ENCODE data around the gene ITPR1.

ITPR1 gene

DNA sequence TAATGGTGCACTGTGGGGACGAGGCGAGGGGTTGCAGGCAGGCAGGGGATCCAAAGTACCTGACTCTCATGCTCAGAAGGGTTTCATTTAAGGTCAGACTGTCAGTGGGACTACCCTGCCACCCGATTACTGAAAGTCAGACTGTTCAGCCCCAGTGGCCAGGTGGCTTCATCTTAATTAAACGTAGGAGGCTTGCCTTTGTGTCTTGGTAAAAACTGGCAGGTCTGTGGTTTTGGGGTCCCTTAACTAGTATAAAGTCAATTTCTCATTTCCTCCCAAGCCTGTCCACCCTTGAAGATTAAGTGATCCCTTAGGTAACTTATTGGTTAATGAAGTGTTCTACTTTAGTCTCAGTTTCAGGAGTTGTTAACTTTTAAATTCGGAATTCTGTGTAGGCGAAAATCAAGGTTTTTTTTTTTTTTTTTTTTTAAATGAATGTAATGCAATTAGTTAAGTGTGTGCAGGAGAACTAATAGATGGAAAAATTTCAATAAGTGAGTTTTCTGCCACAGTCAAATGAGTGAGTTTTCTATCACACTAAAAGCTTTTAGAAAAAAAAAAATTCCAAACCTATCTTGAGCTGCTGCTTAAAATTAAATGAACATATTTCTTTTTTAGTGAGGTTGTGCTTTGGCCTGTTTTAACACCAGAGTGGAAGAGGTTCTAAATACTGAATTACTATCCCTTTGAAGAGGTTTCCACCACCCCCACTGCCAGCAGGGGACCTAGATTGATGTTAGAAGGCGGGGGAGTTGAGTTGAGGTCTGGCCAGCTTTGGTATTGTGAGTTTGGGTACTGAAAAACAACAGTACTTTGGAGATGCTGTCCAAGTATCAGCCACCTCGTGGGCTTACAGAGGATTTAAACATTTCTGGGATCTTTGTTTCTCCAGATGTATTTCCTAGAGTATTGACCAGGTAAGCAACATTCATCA, 15.2 kb downstream of the ITPR1 start:
- DNase-seq (ENCODE audit: low read depth in 2 of 3, low spot score in 1 of 3), result no peak

DNA sequence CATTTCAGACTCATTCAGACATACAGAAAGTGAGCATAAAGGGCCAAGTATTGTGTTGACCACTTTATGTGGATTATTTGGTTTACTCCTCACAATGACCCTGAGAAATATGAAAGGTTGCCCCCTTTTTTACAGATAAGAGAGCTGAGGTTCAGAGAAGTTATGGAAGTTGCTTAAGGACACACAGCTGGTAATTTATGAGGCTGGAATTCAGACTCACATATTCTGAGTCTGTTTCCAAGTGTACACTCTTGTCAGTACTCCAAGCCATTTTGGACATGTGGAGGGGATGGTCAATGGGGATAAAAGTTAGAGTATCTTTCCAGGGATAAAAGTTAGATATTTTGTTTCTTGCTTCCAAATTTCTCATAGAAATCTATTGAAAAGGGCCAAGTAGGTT, 15.9 kb downstream of the ITPR1 start:
- no peak for DNase-seq (ENCODE audit: low read depth in 2 of 3, low spot score in 1 of 3)

DNA sequence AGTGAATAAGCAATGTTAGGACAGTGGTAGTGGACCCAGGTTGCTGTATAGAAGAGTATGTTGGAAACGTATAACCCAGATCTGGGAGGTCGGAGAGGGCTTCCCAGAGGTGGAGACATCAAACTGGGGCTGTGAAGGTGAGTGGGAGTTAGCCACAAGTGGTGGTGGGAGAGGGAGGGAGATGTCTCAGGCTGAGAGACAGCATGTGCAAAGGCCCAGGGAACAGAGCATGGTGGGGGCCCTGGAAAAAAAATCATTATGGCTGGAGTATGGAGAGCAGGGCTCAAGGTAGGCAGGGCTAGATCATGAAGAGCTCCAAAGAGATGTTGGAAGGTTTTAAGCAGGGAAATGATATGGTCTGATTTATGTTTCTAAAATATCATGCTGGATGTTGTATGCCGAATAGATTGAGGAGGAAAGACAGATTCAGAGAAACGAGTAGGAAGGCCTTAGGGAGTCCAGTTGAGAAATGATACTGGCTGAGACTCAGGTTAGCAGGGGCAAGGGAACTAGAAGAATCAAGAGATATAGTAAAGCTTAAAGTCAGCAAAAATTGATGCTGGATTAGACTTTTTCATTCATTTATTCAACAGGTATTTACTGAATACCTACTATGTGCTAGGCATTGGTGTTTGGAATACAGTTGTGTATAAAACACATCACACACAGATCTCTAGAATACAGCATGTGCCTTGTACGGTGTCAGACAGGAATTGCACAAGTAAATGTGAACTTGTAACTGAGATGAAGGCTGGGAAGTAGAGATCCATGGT, 17.0 kb downstream of the ITPR1 start:
- no peak for DNase-seq (ENCODE audit: low read depth in 2 of 3, low spot score in 1 of 3)

GRCh38 chr3:4511491-4512262, 18.5 kb downstream of the ITPR1 start:
- DNase-seq (ENCODE audit: low read depth in 2 of 3, low spot score in 1 of 3), result no peak

GRCh38 chr3:4512895-4513616, 19.9 kb downstream of the ITPR1 start:
- no peak for DNase-seq (ENCODE audit: low read depth in 2 of 3, low spot score in 1 of 3)

DNA sequence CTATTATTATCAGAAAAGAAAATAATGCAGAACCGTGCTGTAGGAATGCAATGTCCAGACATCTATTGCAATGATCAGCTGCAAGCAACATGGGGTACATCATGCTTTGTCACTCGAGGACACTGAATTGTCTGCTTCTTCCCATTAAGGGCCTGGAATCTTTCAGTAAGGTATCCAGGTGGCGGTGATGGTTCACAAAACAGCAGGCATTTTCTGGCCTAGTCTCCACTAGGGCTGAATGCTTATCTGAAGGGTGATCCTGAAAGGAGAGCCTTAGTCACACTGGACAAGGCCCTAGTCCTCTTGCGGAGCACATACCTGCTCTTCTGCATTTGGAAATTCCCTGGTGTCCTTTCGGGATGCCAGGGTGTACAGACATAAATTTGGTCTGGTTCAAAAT, 21.2 kb downstream of the ITPR1 start:
- DNase-seq (ENCODE audit: low read depth in 2 of 3, low spot score in 1 of 3), result no peak

DNA sequence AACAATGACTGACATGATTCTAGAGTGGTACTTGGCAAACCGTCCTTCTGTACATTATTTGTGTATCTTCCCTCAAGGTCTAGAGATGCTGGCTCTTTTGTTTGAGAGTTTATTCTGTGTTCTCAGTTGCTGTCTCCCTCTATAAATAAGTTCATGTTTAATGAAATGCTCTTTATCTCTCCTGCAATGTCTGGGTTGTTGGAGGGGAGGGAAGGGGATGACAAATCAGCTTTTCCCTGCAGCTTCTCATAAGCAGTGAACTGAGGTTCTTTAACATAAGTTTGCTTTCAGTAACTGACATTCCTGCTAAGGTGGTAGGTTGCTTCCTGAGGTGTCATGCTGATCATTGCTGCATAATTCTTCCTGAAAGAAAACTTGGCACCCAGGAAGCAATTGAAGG, 21.8 kb downstream of the ITPR1 start:
- DNase-seq (ENCODE audit: low read depth in 2 of 3, low spot score in 1 of 3), result no peak

DNA sequence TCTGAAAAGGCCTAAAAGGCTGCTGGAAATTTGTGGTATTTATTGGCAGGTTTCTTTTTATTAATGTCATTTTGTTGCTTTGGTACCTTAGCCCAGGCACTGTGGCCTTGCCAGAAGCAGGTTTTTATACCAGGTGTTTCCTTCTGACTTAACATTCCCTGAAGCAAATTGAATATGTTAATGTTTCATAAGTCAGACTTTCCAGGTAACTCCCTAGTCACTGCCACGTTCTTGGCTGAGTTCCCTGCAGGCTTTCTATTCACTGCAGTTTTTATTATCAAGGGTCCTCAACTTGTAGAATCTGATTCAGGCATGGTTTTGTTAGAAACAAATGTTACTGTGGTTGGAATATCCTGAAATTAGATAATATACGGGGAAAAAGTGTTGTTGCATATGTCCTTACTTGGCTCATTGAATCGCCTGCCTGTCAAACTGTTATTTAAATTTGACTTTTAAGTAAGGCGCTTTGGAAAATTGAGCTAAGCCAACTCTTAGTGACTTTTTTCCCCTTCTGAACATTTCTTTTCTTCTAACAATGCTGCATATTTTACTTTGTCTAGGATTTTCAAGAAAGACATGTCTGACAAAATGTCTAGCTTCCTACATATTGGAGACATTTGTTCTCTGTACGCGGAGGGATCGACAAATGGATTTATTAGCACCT, 22.9 kb downstream of the ITPR1 start:
- no peak for DNase-seq (ENCODE audit: low read depth in 2 of 3, low spot score in 1 of 3)

- DNase-seq (ENCODE audit: low read depth in 2 of 3, low spot score in 1 of 3), result no peak
Measured at GRCh38 chr3:4517093-4517492, 23.9 kb downstream of the ITPR1 start.

DNA sequence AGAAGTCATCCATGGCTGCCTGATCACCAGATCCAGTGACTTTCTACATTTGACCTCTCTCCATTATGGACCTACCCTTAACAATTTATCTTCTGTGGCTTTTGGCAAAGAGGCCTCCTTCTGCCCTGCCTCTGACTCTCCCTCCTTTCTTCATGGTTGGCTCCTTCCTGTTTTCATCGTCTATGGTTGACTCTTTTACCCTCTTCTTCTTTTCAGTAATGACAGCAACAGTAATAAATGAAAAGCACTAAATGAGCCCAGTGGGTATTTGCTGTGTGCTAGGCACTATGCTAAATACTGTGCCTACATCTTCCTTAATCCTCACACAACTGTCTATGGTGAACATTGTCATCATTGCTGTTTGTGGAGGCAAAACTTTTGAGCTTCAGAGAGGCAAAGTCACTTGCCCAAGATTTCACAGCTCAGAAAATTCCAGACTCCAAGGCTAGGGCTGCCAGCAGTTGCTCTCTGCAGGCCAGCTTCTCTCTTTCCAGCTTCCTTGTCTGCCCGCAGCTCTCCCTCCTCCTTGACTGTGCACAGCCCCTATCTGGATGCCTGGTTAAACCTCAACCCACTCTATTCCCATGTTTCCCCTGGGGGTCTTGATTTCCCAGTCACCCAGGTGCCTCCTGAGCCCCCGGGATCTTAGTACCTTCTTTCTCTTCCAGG, 24.6 kb downstream of the ITPR1 start:
- DNase-seq (ENCODE audit: low read depth in 2 of 3, low spot score in 1 of 3), result no peak

DNA sequence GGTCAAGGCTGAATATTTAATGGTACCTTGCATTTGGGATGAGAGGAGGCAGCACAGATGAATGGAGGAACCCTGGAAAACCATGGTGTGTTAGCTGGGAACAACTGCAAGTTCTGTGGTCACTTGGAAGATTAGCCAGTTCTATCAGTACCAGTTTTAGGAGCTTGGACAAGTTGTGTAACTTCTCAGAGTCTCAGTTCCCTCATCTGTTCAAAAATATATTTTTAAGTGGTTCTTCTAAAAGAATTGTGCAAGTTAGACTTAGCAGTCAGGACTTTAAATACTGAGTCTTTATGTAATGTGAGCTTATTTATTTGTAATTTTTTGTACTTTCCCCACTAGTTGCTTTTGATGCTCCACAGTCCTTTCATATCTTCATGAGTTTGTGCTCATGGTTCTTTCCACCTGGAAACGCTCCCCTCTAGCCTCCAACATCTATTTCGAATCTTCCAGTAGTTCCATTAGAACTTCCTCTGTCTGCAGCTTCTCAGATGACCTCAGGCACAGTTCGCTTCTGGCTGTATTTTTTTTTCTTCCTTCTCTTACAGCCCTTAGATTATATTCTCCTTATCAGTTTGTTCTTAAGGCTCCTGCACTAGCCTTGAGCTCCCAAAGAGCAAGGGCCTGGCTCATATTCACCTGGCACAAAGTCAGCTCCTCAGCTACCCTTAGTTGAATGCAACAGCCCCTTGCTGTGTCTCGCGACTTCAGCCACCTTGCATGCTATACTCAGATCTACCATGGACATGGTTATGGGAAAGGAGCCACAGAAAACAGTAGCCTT, 27.1 kb downstream of the ITPR1 start:
- no peak for DNase-seq (ENCODE audit: low read depth in 2 of 3, low spot score in 1 of 3)

GRCh38 chr3:4522947-4523346, 29.8 kb downstream of the ITPR1 start:
- DNase-seq (ENCODE audit: low read depth in 2 of 3, low spot score in 1 of 3), result no peak

GRCh38 chr3:4523710-4524698, 30.9 kb downstream of the ITPR1 start:
- no peak for DNase-seq (ENCODE audit: low read depth in 2 of 3, low spot score in 1 of 3)

- DNase-seq (ENCODE audit: low read depth in 2 of 3, low spot score in 1 of 3), result no peak
Measured at GRCh38 chr3:4525560-4526223, 32.5 kb downstream of the ITPR1 start.

GRCh38 chr3:4528320-4528719, 35.2 kb downstream of the ITPR1 start:
- DNase-seq (ENCODE audit: low read depth in 2 of 3, low spot score in 1 of 3), result no peak

- DNase-seq (ENCODE audit: low read depth in 2 of 3, low spot score in 1 of 3), result no peak
Measured at GRCh38 chr3:4528819-4529600, 35.9 kb downstream of the ITPR1 start.

Data from stimulated activated CD4-positive, alpha-beta T cell treated with anti-CD3 and anti-CD28 coated beads, Interleukin-12 subunit alpha, Interleukin-12 subunit beta, amount 100 ng/mL, for 48 hours (primary cell).